ENCODE data around the gene RBMS1. TPM values are rescaled to one million over a fixed set of nuclear protein-coding genes. Genes with fewer than 3 reads are reported as not detected.

RBMS1 gene
- polyA plus RNA-seq, 2 of the 4 experiments (the other 2 are of a cell fraction), result 51.9 to 108 TPM

GRCh38 chr2:160301420-160301819 lies 192.2 kb downstream of the RBMS1 start:
- H3K4me1 ChIP-seq, result 0 out of 3 replicates have a peak, but pooled peaks cover 4% of the 10 kb centered on the region
- ATAC-seq (no peak), DNase-seq (ENCODE audit: low read depth in 1 of 2, low spot score in 1 of 2) (no peak), FAIRE-seq (no peak)
- H3K9me3 ChIP-seq, result no peaks in the 10 kb centered on the region
- POLR2A ChIA-PET, result interaction anchor here (0.6 kb wide), 1 partner anchor 668 kb away, joined by 3 read pairs; no protein-coding TSS in a partner anchor
- TF ChIP-seq HMGXB4 (CRISPR knock-in tag; IDR thresholded peaks at IDR 0.05; ENCODE audit: borderline replicate concordance) (no peak), ESRRA (IDR thresholded peaks at IDR 0.05; ENCODE audit: borderline replicate concordance, low read length) (no peak), EHMT2 (IDR thresholded peaks at IDR 0.05; ENCODE audit: low read depth) (no peak), CEBPB (IDR thresholded peaks at IDR 0.05) (no peak), NPAS2 (CRISPR knock-in tag; IDR thresholded peaks at IDR 0.05; ENCODE audit: borderline replicate concordance) (no peak), MAX (IDR thresholded peaks at IDR 0.05) (no peak)
- WGBS (ENCODE audit: missing lambda C conversion rate), result 76% methylated on average over 2 of the region's 2 CpGs
- CTCF ChIA-PET, result interaction anchor here (0.7 to 3.8 kb wide), 3 partner anchors 23 to 693 kb away, joined by 3 to 10 read pairs (median 5); no protein-coding TSS in a partner anchor
- no peak overlapping the region for H3K27ac ChIP-seq
- no peak overlapping the region for H3K4me2 ChIP-seq
- H3K4me3 ChIP-seq, result no peak overlapping the region

GRCh38 chr2:160300203-160300602 lies 193.4 kb downstream of the RBMS1 start:
- Histone ChIP-seq H3K27ac (no peak overlapping the region), H3K4me3 (no peak overlapping the region), H3K4me1 (peaks cover 5% of the 10 kb centered on the region), H3K4me2 (no peak overlapping the region), H3K9me3 (no peaks in the 10 kb centered on the region)
- FAIRE-seq (no peak), DNase-seq (ENCODE audit: low read depth in 1 of 2, low spot score in 1 of 2) (no peak), ATAC-seq (no peak)
- 90% methylated on average over 1 of the region's 1 CpG for WGBS (ENCODE audit: missing lambda C conversion rate)
- ChIA-PET POLR2A (no interaction called here), CTCF (interaction anchor here (1.9 kb wide), 1 partner anchor 9 kb away, joined by 5 read pairs; no protein-coding TSS in a partner anchor)
- TF ChIP-seq SREBF2 (IDR thresholded peaks at IDR 0.05) (no peak), MYC (IDR thresholded peaks at IDR 0.05; ENCODE audit: borderline replicate concordance, low read length) (no peak), REST (IDR thresholded peaks at IDR 0.05) (no peak), NPAS2 (CRISPR knock-in tag; IDR thresholded peaks at IDR 0.05; ENCODE audit: borderline replicate concordance) (no peak), TP53 (CRISPR knock-in tag; IDR thresholded peaks at IDR 0.05) (no peak), HOXB5 (CRISPR knock-in tag; IDR thresholded peaks at IDR 0.05) (no peak), PBX3 (IDR thresholded peaks at IDR 0.05) (no peak), MAZ (IDR thresholded peaks at IDR 0.05; ENCODE audit: borderline replicate concordance, low read depth, low read length) (no peak), MAFK (IDR thresholded peaks at IDR 0.05; ENCODE audit: partially characterized antibody) (no peak), CHD4 (IDR thresholded peaks at IDR 0.05; ENCODE audit: borderline replicate concordance) (no peak), BCL3 (IDR thresholded peaks at IDR 0.05) (no peak), ZSCAN20 (CRISPR knock-in tag; IDR thresholded peaks at IDR 0.05) (no peak), JUN (IDR thresholded peaks at IDR 0.05) (no peak)
